ENCODE results near the gene SLIT1.

DNA sequence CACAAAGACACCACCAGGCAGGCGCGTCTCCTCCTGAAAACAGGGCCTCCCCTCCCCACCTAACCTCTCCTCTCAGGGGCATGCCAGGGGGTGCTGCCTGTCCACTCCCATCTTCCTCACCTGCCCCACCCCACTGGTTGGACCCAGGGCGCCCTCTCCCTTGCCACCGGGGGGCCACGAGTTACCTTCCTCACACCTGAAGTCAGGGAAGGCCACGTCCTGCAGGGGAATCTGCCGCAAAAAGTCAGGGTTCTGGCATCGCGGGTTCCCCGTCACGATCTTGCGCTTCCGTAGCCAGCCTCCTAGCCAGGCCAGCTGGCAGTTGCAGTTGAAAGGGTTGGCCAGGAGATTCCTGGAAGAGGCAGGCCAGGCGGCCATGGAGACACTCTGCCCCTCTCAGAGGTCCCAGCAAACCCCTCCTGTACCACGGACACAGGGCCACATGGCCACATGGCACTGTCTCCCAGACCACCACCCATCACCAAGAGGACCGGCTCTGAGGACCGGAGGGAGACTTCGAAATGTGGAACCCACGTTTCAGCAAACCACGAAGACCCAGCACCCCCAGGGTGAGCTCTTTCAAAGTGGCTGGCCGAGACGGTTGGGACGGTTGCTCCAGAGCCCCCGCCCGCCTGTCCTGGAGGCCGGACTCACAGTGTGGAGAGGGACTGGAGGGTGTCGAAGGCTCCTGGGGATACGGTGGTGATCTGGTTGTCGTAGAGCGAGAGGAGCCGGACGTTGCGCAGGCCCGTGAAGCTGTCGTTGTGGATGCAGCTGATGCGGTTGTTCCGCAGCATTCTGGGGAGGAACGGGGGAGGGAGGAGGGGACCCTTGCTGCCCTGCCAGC, 142.8 kb downstream of the SLIT1 start:
- TF ChIP-seq, protein P1, sequence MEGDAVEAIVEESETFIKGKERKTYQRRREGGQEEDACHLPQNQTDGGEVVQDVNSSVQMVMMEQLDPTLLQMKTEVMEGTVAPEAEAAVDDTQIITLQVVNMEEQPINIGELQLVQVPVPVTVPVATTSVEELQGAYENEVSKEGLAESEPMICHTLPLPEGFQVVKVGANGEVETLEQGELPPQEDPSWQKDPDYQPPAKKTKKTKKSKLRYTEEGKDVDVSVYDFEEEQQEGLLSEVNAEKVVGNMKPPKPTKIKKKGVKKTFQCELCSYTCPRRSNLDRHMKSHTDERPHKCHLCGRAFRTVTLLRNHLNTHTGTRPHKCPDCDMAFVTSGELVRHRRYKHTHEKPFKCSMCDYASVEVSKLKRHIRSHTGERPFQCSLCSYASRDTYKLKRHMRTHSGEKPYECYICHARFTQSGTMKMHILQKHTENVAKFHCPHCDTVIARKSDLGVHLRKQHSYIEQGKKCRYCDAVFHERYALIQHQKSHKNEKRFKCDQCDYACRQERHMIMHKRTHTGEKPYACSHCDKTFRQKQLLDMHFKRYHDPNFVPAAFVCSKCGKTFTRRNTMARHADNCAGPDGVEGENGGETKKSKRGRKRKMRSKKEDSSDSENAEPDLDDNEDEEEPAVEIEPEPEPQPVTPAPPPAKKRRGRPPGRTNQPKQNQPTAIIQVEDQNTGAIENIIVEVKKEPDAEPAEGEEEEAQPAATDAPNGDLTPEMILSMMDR (IDR thresholded peaks at IDR 0.05): no peak
- no peak for TF ChIP-seq POLR2A (IDR thresholded peaks at IDR 0.05)
